ENCODE data around the gene AP2B1. TPM values are rescaled to one million over a fixed set of nuclear protein-coding genes. Genes with fewer than 3 reads are reported as not detected.

Gene AP2B1
- total and polyA plus RNA-seq, 7 donors = 43.2 to 86.4 (median 53.1) TPM

GRCh38 chr17:35596072-35596471 lies 8.9 kb downstream of the AP2B1 start:
- no peak for TF ChIP-seq EP300 (IDR thresholded peaks at IDR 0.05)
- no peak for TF ChIP-seq POLR2A (IDR thresholded peaks at IDR 0.05)
- TF ChIP-seq POLR2AphosphoS5 (IDR thresholded peaks at IDR 0.05) = no peak
- TF ChIP-seq CTCF (IDR thresholded peaks at IDR 0.05) = no peak
- DNase-seq = no peak
- Histone ChIP-seq H3K4me3 (no peak overlapping the region), H3K27me3 (no peaks in the 10 kb centered on the region), H3K27ac (no peak overlapping the region), H3K4me1 (peaks cover 0 to 15% (median 5%) of the 10 kb centered on the region in 4 donors), H3K36me3 (peaks cover 10 to 71% (median 26%) of the 10 kb centered on the region in 4 donors), H3K9me3 (no peaks in the 10 kb centered on the region)
- intact Hi-C loops (cut with DNase I) = no loop called here
- WGBS, 2 donors = 89 to 92% methylated on average over 4 of the region's 4 CpGs

- Histone ChIP-seq H3K36me3 (peaks cover 10 to 77% (median 28%) of the 10 kb centered on the region in 4 donors), H3K9me3 (no peaks in the 10 kb centered on the region), H3K4me1 (peaks cover 0 to 10% (median 2%) of the 10 kb centered on the region in 4 donors), H3K27me3 (no peaks in the 10 kb centered on the region), H3K27ac (no peak overlapping the region), H3K4me3 (no peak overlapping the region)
- 94 to 95% methylated on average over 54 of the region's 54 CpGs for WGBS, 2 donors
- no peak for DNase-seq
- no peak for TF ChIP-seq POLR2A (IDR thresholded peaks at IDR 0.05)
- no peak for TF ChIP-seq POLR2AphosphoS5 (IDR thresholded peaks at IDR 0.05)
- TF ChIP-seq CTCF (IDR thresholded peaks at IDR 0.05) = no peak
- TF ChIP-seq EP300 (IDR thresholded peaks at IDR 0.05) = no peak
- intact Hi-C loops (cut with DNase I) = no loop called here
Measured at GRCh38 chr17:35596530-35597233, 9.6 kb downstream of the AP2B1 start.

GRCh38 chr17:35597604-35598003 lies 10.5 kb downstream of the AP2B1 start:
- 65 to 76% methylated on average over 5 of the region's 5 CpGs for WGBS, 2 donors
- no peak overlapping the region for H3K27ac ChIP-seq
- DNase-seq = no peak
- intact Hi-C loops (cut with DNase I) = no loop called here
- no peak for TF ChIP-seq CTCF (IDR thresholded peaks at IDR 0.05)
- no peak for TF ChIP-seq POLR2A (IDR thresholded peaks at IDR 0.05)
- TF ChIP-seq POLR2AphosphoS5 (IDR thresholded peaks at IDR 0.05) = no peak
- no peak for TF ChIP-seq EP300 (IDR thresholded peaks at IDR 0.05)
- no peaks in the 10 kb centered on the region for H3K27me3 ChIP-seq
- H3K9me3 ChIP-seq = no peaks in the 10 kb centered on the region
- peaks cover 10 to 86% (median 28%) of the 10 kb centered on the region in 4 donors for H3K36me3 ChIP-seq
- H3K4me3 ChIP-seq = no peak overlapping the region
- H3K4me1 ChIP-seq = peaks cover 0 to under 1% (median 0%) of the 10 kb centered on the region in 4 donors

GRCh38 chr17:35603674-35604073 lies 16.6 kb downstream of the AP2B1 start:
- H3K4me1 ChIP-seq = peaks cover 0 to 24% (median 12%) of the 10 kb centered on the region in 4 donors
- no peak for DNase-seq
- 89 to 97% methylated on average over 7 of the region's 7 CpGs for WGBS, 2 donors
- peaks cover 5 to 75% (median 19%) of the 10 kb centered on the region in 4 donors for H3K36me3 ChIP-seq
- H3K27ac ChIP-seq = no peak overlapping the region
- TF ChIP-seq POLR2AphosphoS5 (IDR thresholded peaks at IDR 0.05) = no peak
- TF ChIP-seq POLR2A (IDR thresholded peaks at IDR 0.05) = no peak
- TF ChIP-seq EP300 (IDR thresholded peaks at IDR 0.05) = no peak
- no peak for TF ChIP-seq CTCF (IDR thresholded peaks at IDR 0.05)
- H3K4me3 ChIP-seq = no peak overlapping the region
- no peaks in the 10 kb centered on the region for H3K9me3 ChIP-seq
- no peaks in the 10 kb centered on the region for H3K27me3 ChIP-seq
- intact Hi-C loops (cut with DNase I) = no loop called here

Data from sigmoid colon (tissue), 7 donors.